ENCODE data around the gene ODF4.

- TF ChIP-seq CTCF (IDR thresholded peaks at IDR 0.05) (no peak), RCOR1 (IDR thresholded peaks at IDR 0.05; ENCODE audit: low read length) (no peak), USF2 (IDR thresholded peaks at IDR 0.05; ENCODE audit: borderline replicate concordance, low read depth, low read length) (no peak), GABPA (IDR thresholded peaks at IDR 0.05; ENCODE audit: low read depth) (no peak), JUND (IDR thresholded peaks at IDR 0.05) (no peak), USF1 (IDR thresholded peaks at IDR 0.05; ENCODE audit: borderline replicate concordance, low read depth) (no peak), SIN3A (IDR thresholded peaks at IDR 0.05; ENCODE audit: borderline replicate concordance, low read depth, low read length) (no peak), POLR2AphosphoS5 (IDR thresholded peaks at IDR 0.05; ENCODE audit: low read depth, low read length) (no peak)
These were observed 46.8 kb upstream of the ODF4 start for GRCh38 chr17:8292639-8293395.
